Measurements from ENCODE around the gene ALDOA. TPM values are rescaled to one million over a fixed set of nuclear protein-coding genes. Genes with fewer than 3 reads are reported as not detected.

The ALDOA gene
- total RNA-seq, 2 donors from 2014 or later, result 569 to 841 TPM

- H3K4me1 ChIP-seq (ENCODE audit: control insufficient read depth in 1 of 2, low read depth in 2 of 2), result peaks cover 8 to 16% of the 10 kb centered on the region in 2 donors
- no peak overlapping the region for H3K27ac ChIP-seq
- no peaks in the 10 kb centered on the region for H3K36me3 ChIP-seq
- TF ChIP-seq CTCF (IDR thresholded peaks at IDR 0.05), result no peak
- DNase-seq (ENCODE audit: low spot score), result no peak
- H3K9me3 ChIP-seq, result no peaks in the 10 kb centered on the region
- no peaks in the 10 kb centered on the region for H3K27me3 ChIP-seq (replicated peaks; ENCODE audit: insufficient read depth)
- H3K4me3 ChIP-seq, result no peak overlapping the region
- ATAC-seq (ENCODE audit: insufficient number of reproducible peaks, low FRiP score, low read depth), result no peak
Observed at GRCh38 chr16:30060836-30061554, 4.6 kb upstream of the ALDOA start.

GRCh38 chr16:30063278-30063892 is 2.2 kb upstream of the ALDOA start:
- Histone ChIP-seq H3K36me3 (peaks cover 14% of the 10 kb centered on the region), H3K4me1 (ENCODE audit: control insufficient read depth in 1 of 2, low read depth in 2 of 2) (peaks cover 19 to 36% of the 10 kb centered on the region in 2 donors), H3K9me3 (no peaks in the 10 kb centered on the region), H3K27ac (peak overlapping the region; percentile 98 to 100), H3K27me3 (replicated peaks; ENCODE audit: insufficient read depth) (no peaks in the 10 kb centered on the region), H3K4me3 (peak overlapping the region; percentile 81)
- DNase-seq (ENCODE audit: low spot score) (no peak), ATAC-seq (ENCODE audit: insufficient number of reproducible peaks, low FRiP score, low read depth) (no peak)
- no peak for TF ChIP-seq CTCF (IDR thresholded peaks at IDR 0.05)

- H3K4me1 ChIP-seq (ENCODE audit: control insufficient read depth in 1 of 2, low read depth in 2 of 2), result peaks cover 24 to 44% of the 10 kb centered on the region in 2 donors
- DNase-seq (ENCODE audit: low spot score), result no peak
Observed at GRCh38 chr16:30063893-30064728, 1.4 kb upstream of the ALDOA start.

GRCh38 chr16:30064729-30065101 is 845 bp upstream of the ALDOA start:
- Histone ChIP-seq H3K9me3 (no peaks in the 10 kb centered on the region), H3K27ac (peak overlapping the region; percentile 98 to 100), H3K36me3 (peaks cover 28% of the 10 kb centered on the region), H3K27me3 (replicated peaks; ENCODE audit: insufficient read depth) (no peaks in the 10 kb centered on the region), H3K4me3 (peak overlapping the region; percentile 81), H3K4me1 (ENCODE audit: control insufficient read depth in 1 of 2, low read depth in 2 of 2) (peaks cover 28 to 50% of the 10 kb centered on the region in 2 donors)
- DNase-seq (ENCODE audit: low spot score) (no peak), ATAC-seq (ENCODE audit: insufficient number of reproducible peaks, low FRiP score, low read depth) (peak; percentile 0)
- TF ChIP-seq CTCF (IDR thresholded peaks at IDR 0.05), result no peak

More at GRCh38 chr16:30063893-30064728, 1.4 kb upstream of the ALDOA start:
- no peak for TF ChIP-seq CTCF (IDR thresholded peaks at IDR 0.05)
- Histone ChIP-seq H3K9me3 (no peaks in the 10 kb centered on the region), H3K27ac (peak overlapping the region; percentile 98 to 100), H3K27me3 (replicated peaks; ENCODE audit: insufficient read depth) (no peaks in the 10 kb centered on the region), H3K4me3 (peak overlapping the region; percentile 81), H3K36me3 (peaks cover 22% of the 10 kb centered on the region)
- peak; percentile 12 for ATAC-seq (ENCODE audit: insufficient number of reproducible peaks, low FRiP score, low read depth)
